Measurements from ENCODE around the gene RAB31.

GRCh38 chr18:9734189-9734588, 26.1 kb downstream of the RAB31 start:
- TF ChIP-seq CTCF (IDR thresholded peaks at IDR 0.05) = no peak
- no peak for TF ChIP-seq POLR2A (IDR thresholded peaks at IDR 0.05)
